DND-41 (cell line): ENCODE measurements around the gene CLN6.

Source experiments
- EZH2 ChIP-seq: IDR thresholded peaks from 3 replicates; pipeline ENCODE4 v1.6.1; 2012; ENCODE audit warnings: borderline replicate concordance, low read depth, mild to moderate bottlenecking, moderate library complexity, low read length, inconsistent platforms; ENCODE audit not compliant: severe bottlenecking
- TF ChIP-seq, protein P1 (sequence below): IDR thresholded peaks from 2 replicates; pipeline ENCODE4 v1.5.1; 2012; ENCODE audit warnings: borderline replicate concordance, low read length, moderate library complexity, mild to moderate bottlenecking; ENCODE audit not compliant: poor library complexity, severe bottlenecking; ENCODE audit errors: extremely low read depth

DNA sequence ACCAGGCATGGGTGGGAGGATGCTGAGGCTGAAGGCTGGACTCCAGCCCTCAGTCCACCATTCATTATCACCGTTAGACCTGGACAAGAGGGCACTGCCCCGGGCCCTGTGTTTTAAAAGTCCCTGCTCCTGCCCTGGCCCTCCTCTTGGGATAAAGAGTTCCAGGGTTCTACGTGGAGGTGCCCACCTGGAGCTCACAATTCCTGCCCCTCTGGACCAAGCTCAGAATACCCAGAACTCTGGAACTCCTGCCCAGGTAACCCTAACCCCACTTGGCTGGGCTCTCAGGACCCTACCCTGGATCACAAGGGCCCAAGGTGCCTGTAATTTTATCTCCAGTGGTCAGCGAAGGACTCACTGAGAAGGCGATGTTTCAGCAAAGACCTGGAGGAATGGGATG is 25.6 kb downstream of the CLN6 start:
- TF ChIP-seq, protein P1, sequence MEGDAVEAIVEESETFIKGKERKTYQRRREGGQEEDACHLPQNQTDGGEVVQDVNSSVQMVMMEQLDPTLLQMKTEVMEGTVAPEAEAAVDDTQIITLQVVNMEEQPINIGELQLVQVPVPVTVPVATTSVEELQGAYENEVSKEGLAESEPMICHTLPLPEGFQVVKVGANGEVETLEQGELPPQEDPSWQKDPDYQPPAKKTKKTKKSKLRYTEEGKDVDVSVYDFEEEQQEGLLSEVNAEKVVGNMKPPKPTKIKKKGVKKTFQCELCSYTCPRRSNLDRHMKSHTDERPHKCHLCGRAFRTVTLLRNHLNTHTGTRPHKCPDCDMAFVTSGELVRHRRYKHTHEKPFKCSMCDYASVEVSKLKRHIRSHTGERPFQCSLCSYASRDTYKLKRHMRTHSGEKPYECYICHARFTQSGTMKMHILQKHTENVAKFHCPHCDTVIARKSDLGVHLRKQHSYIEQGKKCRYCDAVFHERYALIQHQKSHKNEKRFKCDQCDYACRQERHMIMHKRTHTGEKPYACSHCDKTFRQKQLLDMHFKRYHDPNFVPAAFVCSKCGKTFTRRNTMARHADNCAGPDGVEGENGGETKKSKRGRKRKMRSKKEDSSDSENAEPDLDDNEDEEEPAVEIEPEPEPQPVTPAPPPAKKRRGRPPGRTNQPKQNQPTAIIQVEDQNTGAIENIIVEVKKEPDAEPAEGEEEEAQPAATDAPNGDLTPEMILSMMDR: no peak
- TF ChIP-seq EZH2: no peak
